H9 (cell line): ENCODE measurements around the gene HOXA2. TPM values are rescaled to one million over a fixed set of nuclear protein-coding genes. Genes with fewer than 3 reads are reported as not detected.

Experiments used
- DNase-seq: peaks from one replicate; pipeline ENCODE4 v3.0.0-alpha.2; 2017
- H2AFZ ChIP-seq: one replicate; pipeline ENCODE4 v1.6.1; 2013; ENCODE audit warnings: mild to moderate bottlenecking, low read length, control low read depth, moderate library complexity
- H2AK5ac ChIP-seq: 2 replicates; pipeline ENCODE4 v1.6.1; 2013; ENCODE audit warnings: low read length, control low read depth, mixed read lengths; ENCODE audit not compliant: insufficient read length
- H2BK120ac ChIP-seq: one replicate; pipeline ENCODE4 v1.6.1; 2013; ENCODE audit warnings: low read depth, mild to moderate bottlenecking, low read length, control low read depth, inconsistent platforms; ENCODE audit not compliant: poor library complexity, severe bottlenecking
- H2BK12ac ChIP-seq: 2 replicates; pipeline ENCODE4 v1.6.1; 2013; ENCODE audit warnings: low read length, control low read depth, mixed read lengths, low read depth; ENCODE audit not compliant: insufficient read length
- H2BK15ac ChIP-seq: 2 replicates; pipeline ENCODE4 v1.6.1; 2013; ENCODE audit warnings: low read depth, low read length, control low read depth
- H2BK20ac ChIP-seq: one replicate; pipeline ENCODE4 v1.6.1; 2013; ENCODE audit warnings: low read depth, mild to moderate bottlenecking, low read length, control low read depth, inconsistent platforms; ENCODE audit not compliant: poor library complexity, severe bottlenecking
- H2BK5ac ChIP-seq: 2 replicates; pipeline ENCODE4 v1.6.1; 2013; ENCODE audit warnings: low read length, control low read depth, mixed read lengths; ENCODE audit not compliant: insufficient read length
- H3K14ac ChIP-seq: 2 replicates; pipeline ENCODE4 v1.6.1; 2013; ENCODE audit warnings: low read length, control low read depth; ENCODE audit not compliant: insufficient read depth
- H3K18ac ChIP-seq: 2 replicates; pipeline ENCODE4 v1.6.1; 2013; ENCODE audit warnings: low read depth, mild to moderate bottlenecking, mixed read lengths, low read length, control low read depth; ENCODE audit not compliant: insufficient read length
- H3K23ac ChIP-seq: 2 replicates; pipeline ENCODE4 v1.6.1; 2013; ENCODE audit warnings: low read length, control low read depth, mixed read lengths, low read depth; ENCODE audit not compliant: insufficient read length
- H3K23me2 ChIP-seq: 2 replicates; pipeline ENCODE4 v1.6.1; 2013; ENCODE audit warnings: low read depth, mild to moderate bottlenecking, mixed read lengths, low read length, control low read depth; ENCODE audit not compliant: insufficient read length, poor library complexity, severe bottlenecking
- H3K27ac ChIP-seq: 2 replicates; pipeline ENCODE4 v1.5.1; 2013; ENCODE audit warnings: low read length, control low read depth, mixed read lengths, low read depth; ENCODE audit not compliant: insufficient read length
- H3K27me3 ChIP-seq: 2 replicates; pipeline ENCODE4 v1.6.1; 2013; ENCODE audit warnings: low read length, control low read depth, inconsistent platforms; ENCODE audit not compliant: insufficient read depth
- H3K4ac ChIP-seq: 2 replicates; pipeline ENCODE4 v1.6.1; 2013; ENCODE audit warnings: low read depth, mild to moderate bottlenecking, control low read depth, inconsistent platforms, low read length, moderate library complexity
- H3K4me1 ChIP-seq: 2 replicates; pipeline ENCODE4 v1.6.1; 2013; ENCODE audit warnings: low read length, control low read depth, inconsistent platforms; ENCODE audit not compliant: insufficient read depth
- H3K4me2 ChIP-seq: 2 replicates; pipeline ENCODE4 v1.6.1; 2013; ENCODE audit warnings: low read length, control low read depth, mixed read lengths; ENCODE audit not compliant: insufficient read length, insufficient read depth
- H3K56ac ChIP-seq: 2 replicates; pipeline ENCODE4 v1.6.1; 2013; ENCODE audit warnings: low read depth, mild to moderate bottlenecking, mixed read lengths, low read length, control low read depth; ENCODE audit not compliant: insufficient read length
- H3K79me1 ChIP-seq: 2 replicates; pipeline ENCODE4 v1.6.1; 2013; ENCODE audit warnings: low read depth, mild to moderate bottlenecking, moderate library complexity, low read length, control low read depth, inconsistent platforms; ENCODE audit not compliant: insufficient read depth, poor library complexity, severe bottlenecking
- H3K79me2 ChIP-seq: 2 replicates; pipeline ENCODE4 v1.6.1; 2013; ENCODE audit warnings: low read length, control low read depth, inconsistent platforms; ENCODE audit not compliant: insufficient read depth
- H3K9ac ChIP-seq: 2 replicates; pipeline ENCODE4 v1.6.1; 2013; ENCODE audit warnings: low read length, control low read depth, mixed read lengths; ENCODE audit not compliant: insufficient read length; ENCODE audit errors: extremely low read depth
- H3K9me3 ChIP-seq: one replicate; pipeline ENCODE4 v1.6.1; 2013; ENCODE audit warnings: low read depth, low read length, inconsistent platforms; ENCODE audit not compliant: control insufficient read depth
- H3T11ph ChIP-seq: one replicate; pipeline ENCODE4 v1.6.1; 2013; ENCODE audit warnings: mild to moderate bottlenecking, low read length, control low read depth, inconsistent platforms
- H4K20me1 ChIP-seq: one replicate; pipeline ENCODE4 v1.6.1; 2013; ENCODE audit not compliant: control insufficient read depth, insufficient read length, insufficient read depth
- H4K5ac ChIP-seq: 2 replicates; pipeline ENCODE4 v1.6.1; 2013; ENCODE audit warnings: low read depth, mild to moderate bottlenecking, mixed read lengths, low read length, control low read depth; ENCODE audit not compliant: insufficient read length
- H4K8ac ChIP-seq: replicated peaks from 2 replicates; pipeline ENCODE4 v1.6.1; 2013; ENCODE audit warnings: low read length, control low read depth, mixed read lengths, low read depth; ENCODE audit not compliant: insufficient read length
- H4K91ac ChIP-seq: 2 replicates; pipeline ENCODE4 v1.6.1; 2013; ENCODE audit warnings: low read depth, mild to moderate bottlenecking, moderate library complexity, mixed read lengths, low read length, control low read depth; ENCODE audit not compliant: insufficient read length
- H3K27ac Mint-ChIP-seq, 3 experiments: 2 replicates in 2 of 3; 3 replicates in 1 of 3; pipeline ENCODE4 v1.8.0; 2020 to 2021; ENCODE audit warnings: mixed read lengths in 3 of 3, mild to moderate bottlenecking in 1 of 3, moderate library complexity in 1 of 3
- H3K27me3 Mint-ChIP-seq: 2 replicates; pipeline ENCODE4 v1.8.0; 2021; ENCODE audit warnings: low read depth, mild to moderate bottlenecking, moderate library complexity, mixed read lengths
- H3K36me3 Mint-ChIP-seq, 3 experiments: 2 replicates in 2 of 3; 3 replicates in 1 of 3; pipeline ENCODE4 v1.8.0; 2020 to 2021; ENCODE audit warnings: low read depth in 3 of 3, mixed read lengths in 3 of 3; ENCODE audit not compliant: insufficient read depth in 1 of 3
- H3K4me1 Mint-ChIP-seq, 2 experiments: 2 replicates each; pipeline ENCODE4 v1.8.0; 2020; ENCODE audit warnings: mixed read lengths in 2 of 2
- H3K4me3 Mint-ChIP-seq, 2 experiments: 2 replicates in 1 of 2; 3 replicates in 1 of 2; pipeline ENCODE4 v1.8.0; 2020 to 2021; ENCODE audit warnings: mild to moderate bottlenecking in 2 of 2, mixed read lengths in 2 of 2, moderate library complexity in 1 of 2
- H3K9me3 Mint-ChIP-seq, 2 experiments: 2 replicates in 1 of 2; 3 replicates in 1 of 2; pipeline ENCODE4 v1.8.0; 2020; ENCODE audit warnings: mild to moderate bottlenecking in 2 of 2, mixed read lengths in 2 of 2, moderate library complexity in 1 of 2
- CTCF ChIP-seq: fragments of 200-600 bp; sonication (generic); conservative IDR thresholded peaks from 3 replicates; pipeline ENCODE4 v1.8.0; 2021; ENCODE audit warnings: antibody characterized with exemption, mild to moderate bottlenecking
- WGBS: extraction: QIAGEN DNeasy Blood & Tissue Kit; methylation state at CpG from one replicate; pipeline ENCODE4 v1.1.7; 2013; ENCODE audit warnings: missing lambda C conversion rate, low lambda C conversion rate, mixed read lengths; ENCODE audit not compliant: insufficient read length; ENCODE audit errors: extremely low coverage; 5-methylcytosine and 5-hydroxymethylcytosine counted together
- total RNA-seq: library from RNA; stranded (reverse); gene quantifications from 2 replicates; pipeline ENCODE4 v1.2.1, GENCODE V29; 2021

HOXA2 gene
- total RNA-seq, 1 experiment from 2014 or later, result not detected

- WGBS, result no CpG with 5 or more reads among the region's 2 CpGs
- Mint-ChIP-seq H3K36me3 (no peaks in the 10 kb centered on the region), H3K4me1 (no peaks in the 10 kb centered on the region), H3K27ac (no peak overlapping the region), H3K27me3 (peaks cover 15% of the 10 kb centered on the region), H3K4me3 (no peak overlapping the region), H3K9me3 (no peaks in the 10 kb centered on the region)
- Histone ChIP-seq H2BK12ac (no peak overlapping the region), H3K27ac (no peak overlapping the region), H3K56ac (no peak overlapping the region), H3K23ac (no peak overlapping the region), H2AK5ac (no peak overlapping the region), H2BK15ac (no peak overlapping the region), H2BK20ac (no peak overlapping the region), H4K8ac (no peak overlapping the region), H2BK5ac (no peak overlapping the region), H2BK120ac (no peak overlapping the region), H3K23me2 (no peaks in the 10 kb centered on the region), H3K79me1 (no peaks in the 10 kb centered on the region), H4K91ac (no peak overlapping the region), H3K9ac (no peak overlapping the region), H3K27me3 (no peaks in the 10 kb centered on the region), H3K4ac (no peak overlapping the region), H3K14ac (no peak overlapping the region), H2AFZ (no peak overlapping the region), H4K20me1 (no peaks in the 10 kb centered on the region), H3K79me2 (no peaks in the 10 kb centered on the region), H3K4me2 (no peak overlapping the region), H3T11ph (no peak overlapping the region), H3K4me1 (no peaks in the 10 kb centered on the region), H3K18ac (no peak overlapping the region), H3K9me3 (no peaks in the 10 kb centered on the region), H4K5ac (no peak overlapping the region)
- DNase-seq, result no peak
- TF ChIP-seq CTCF, result no peak
Observed at GRCh38 chr7:27064661-27065060, 37.8 kb downstream of the HOXA2 start.
